Dedifferentiated amniotic fluid mesenchymal stem cell (primary cell): Measurements from ENCODE around the gene TFF2.

ENCODE experiments used
- DNase-seq: peaks from one replicate; pipeline ENCODE4 v3.0.0-alpha.2; 2016; ENCODE audit errors: extremely low spot score

TFF2 gene

DNA sequence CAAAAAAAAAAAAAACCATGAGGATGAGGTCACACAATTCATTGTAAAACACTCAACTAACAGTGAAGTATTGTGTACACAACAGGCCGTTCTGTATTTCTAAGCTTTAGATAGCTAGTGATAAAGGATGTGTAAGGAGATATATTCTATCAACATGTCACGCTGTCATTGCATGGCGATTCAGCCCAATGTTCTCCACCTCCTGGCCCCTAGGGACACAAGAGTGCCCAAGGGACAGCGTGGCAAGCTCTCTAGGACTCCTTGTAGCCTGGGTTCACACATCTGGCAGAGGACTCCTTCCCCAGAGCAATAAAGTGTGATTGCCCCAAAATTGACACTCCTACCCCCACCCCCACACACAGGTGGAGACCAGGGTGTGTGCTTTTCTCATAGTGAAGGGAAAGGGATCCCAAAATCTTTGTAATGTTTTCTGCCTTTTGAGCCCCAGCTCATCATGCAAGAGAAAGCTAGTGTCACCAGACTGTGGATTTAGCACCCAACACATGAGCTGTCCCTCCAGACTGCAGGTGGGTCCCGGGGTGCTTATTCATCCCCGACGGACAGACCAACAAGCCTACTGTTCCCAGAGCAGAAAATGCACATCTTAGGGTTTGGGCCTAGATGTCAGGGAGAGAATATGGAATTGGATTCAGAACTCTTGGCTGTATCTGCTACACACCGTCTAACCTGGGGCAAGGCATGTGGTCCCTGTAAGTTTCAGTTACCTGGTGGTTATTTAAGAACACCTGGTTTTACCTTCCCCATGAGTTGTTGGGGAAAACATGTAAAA lies 33.6 kb upstream of the TFF2 start:
- DNase-seq = no peak

DNA sequence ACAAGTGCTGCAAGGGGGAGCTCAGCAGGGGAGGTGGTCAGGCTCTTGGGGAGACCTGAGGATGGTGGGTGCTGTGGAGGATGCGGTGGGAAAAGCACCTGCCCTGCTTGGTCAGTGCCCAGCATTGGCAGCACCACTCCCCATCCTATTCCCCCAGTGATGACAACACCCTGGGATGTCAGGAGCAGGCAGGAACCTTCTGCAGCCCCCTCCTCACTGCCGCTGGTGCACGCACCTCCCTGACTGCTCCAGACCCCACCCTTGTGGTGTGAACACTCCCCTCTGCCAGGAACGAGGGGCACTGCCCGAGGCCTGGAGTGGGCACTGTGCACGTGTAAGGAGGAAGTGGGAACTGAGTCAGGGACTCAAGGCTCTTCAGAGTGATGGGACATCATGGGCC lies 32.5 kb upstream of the TFF2 start:
- no peak for DNase-seq

DNA sequence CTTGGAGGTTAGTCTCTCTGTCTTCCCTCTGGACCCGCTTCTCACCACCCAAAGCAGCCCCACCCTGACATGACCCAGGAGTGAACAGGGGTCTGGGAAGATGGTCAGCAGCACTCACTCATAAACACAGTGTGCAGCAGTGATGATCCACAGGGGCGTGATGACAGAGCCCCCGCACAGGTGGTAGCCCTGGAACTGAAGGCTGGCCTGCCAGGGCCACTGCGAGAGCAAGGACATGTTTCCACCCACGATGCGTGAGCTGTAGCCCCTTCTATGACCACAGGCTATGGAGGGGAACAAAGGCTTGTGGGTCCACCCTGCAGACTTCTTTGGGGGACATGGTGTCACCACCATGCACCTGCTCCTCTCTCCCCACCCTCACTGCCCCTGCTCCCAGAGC lies 32.1 kb upstream of the TFF2 start:
- DNase-seq = no peak

DNA sequence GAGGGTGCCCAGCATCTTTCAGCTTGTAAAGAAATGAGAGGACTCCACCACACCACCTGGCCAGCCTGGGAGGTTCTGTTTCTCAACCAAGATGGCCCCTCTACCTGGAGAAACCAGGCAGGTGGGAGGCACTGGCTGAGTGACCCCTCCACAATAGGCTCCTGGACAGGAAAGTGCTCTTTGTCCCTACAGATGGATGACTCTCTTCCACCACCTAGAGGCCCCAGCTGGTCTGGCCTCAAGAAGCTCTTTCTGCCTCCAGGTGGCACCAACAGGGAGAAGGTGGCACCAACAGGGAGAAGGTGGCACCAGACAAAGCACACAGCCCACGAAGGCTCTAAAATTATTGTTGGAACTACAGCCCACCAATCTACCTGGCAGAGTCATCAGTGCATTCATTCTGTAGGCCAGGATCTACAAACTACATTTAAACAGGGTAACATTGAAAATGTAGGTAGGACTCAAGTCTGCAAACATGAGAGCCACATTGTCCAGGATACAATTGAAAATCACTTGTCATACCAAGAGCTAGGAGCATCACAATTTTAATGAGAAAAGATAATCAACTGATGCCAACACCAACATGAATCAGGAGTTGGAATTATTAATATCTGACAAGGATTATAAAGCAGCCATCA lies 30.7 kb upstream of the TFF2 start:
- DNase-seq = no peak

DNA sequence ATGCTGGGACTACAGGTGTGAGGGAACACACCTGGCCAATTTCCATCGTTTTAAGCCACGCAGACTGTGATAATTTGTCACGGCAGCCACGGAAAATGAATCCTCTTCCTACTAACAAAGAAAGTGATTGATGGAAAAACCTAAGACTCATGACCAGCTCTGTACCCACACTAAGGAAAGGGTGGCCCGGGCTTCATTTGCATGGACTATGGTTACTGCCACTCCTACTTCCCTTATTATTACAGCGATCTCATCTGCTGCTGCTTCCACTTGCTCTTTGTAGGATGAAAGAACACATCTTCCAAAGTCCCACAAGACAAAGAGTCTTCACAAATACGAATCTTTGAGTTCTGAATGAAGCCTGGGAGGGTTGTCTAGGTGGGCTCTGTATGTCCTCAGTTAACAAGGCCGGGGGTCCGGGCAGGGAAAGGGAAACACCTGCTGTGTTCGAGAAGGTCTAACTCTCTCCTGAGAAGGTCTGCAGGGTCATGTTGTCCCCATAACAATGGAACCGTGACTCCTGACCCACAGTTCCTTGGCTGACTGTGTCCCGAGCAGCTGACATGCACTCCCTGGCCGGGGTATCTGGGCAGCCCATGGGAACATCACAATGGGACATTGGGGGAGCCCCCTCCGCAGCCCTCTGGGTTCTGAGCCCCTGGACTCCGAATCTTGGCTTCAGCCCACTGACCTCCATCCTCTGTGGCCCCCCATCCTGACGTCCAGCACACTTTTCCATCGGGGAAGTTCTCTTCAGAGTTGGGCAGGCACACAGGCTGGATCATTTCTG lies 28.8 kb upstream of the TFF2 start:
- no peak for DNase-seq

DNA sequence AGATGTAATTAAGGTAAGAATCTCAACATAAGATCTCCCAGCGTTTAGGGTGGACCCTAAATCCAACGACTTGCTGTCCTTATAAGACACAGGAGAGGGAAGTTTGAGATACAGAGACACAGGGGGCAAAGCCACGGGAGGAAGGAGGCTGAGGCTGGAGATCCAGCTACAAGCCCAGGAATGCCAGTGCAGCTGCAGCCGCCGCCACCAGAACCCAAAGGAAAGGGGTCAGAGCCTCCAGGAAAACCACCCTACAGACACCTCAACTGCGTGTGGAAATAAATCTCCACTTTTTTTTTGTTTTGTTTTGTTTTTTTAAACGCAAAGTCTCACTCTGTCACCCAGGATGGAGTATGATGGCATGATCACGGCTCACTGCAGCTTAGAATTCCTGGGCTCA lies 27.6 kb upstream of the TFF2 start:
- no peak for DNase-seq

DNA sequence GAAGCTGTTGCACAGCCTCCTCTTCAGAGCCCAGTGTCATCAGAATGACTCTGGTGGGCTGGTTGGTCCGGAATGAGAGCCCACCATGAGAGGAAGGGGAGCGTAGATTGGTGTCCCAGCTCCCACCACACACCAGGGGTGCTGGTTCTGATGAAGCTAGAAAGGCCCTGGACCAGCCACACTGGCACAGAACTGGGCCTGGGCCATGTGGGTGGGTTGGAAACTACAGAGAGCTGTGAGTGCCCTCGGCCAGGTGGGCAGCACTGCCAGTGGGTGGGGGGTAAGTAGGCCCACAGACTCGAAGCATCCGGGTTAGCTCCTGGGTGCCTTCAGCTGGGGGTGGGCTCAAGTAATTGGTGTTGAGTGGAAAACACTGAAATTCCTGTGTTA lies 27.2 kb upstream of the TFF2 start:
- no peak for DNase-seq

DNA sequence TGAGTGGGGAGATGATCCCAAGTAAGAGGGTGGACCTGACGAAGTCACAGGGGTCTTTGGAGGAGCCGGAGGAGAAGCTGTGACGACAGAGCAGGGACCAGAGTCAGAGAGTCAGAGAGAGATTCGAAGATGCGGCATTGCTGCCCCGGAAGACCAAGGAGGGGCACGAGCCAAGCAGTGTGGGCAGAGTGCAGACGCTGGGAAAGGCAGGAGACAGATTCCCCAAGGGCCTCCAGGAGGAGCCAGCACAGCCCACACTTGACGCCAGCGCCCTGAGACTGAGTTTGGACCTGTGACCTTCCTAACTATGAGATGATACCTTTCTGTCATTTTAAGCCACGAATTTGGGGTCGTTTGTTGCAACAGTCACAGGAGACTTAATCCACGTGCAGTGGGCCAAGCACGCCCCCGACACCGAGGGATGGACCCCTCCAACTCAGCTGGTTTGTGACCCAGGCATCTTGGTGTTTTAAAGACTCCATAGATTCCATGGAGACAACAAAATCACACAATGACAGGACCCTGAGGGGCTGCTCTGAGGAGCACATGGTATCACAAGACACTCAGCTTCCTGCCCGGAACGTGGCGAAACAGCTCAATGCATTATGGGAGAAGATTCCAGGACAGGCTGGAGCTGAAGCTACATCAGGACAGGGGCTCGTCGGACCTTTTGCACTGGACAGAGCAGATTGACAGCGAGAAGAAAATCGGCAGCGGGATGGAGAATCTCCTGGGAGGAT lies 26.6 kb upstream of the TFF2 start:
- DNase-seq = no peak

DNA sequence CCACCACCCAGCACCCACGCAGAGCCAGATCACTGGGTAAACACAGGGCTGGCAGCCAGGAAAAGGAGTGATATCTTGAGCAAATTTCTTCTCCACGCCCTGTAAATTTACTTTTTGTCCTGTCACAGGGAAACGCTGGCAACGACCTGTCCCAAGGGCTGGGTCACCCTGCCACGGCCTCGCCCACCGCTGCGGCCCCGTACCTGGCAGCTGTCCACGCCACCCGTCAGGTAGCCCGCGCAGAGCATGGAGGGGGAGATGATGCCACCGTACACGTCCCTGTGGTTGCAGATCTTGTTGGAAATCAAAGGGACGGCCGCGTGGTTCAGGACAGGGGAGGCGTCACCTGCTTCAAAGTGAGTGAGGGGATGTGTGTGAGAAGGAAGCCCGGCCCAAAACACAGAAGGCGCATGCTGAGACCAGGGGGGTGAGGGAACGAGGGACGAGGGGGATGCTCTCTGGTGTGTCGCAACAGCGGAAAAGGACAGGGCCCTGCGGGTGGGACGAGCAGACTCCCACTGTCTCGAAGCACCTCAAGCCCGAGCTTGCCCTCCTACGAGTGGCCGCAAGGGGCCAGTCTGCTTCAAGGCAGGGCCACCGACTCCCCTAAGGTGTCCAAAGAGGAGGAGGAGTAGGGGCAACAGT lies 25.7 kb upstream of the TFF2 start:
- no peak for DNase-seq

DNA sequence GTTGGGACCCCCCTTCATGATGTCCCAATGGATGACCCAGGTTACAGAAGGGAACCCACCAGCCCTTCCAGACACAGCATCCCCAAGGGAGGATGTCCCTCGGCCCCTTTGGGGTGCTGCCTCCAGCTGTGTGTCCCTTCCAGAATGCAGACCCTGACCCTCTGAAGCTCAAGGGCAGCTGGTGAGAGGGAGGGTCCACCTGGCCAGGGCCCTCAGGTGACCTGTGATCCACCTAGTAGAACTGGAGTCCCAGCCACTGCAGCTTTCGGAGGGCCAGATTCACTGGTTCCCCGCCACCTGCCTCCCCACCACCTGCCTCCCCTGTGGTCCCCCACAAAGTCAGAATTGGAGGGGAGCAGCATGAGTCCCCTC lies 25.2 kb upstream of the TFF2 start:
- DNase-seq = no peak

DNA sequence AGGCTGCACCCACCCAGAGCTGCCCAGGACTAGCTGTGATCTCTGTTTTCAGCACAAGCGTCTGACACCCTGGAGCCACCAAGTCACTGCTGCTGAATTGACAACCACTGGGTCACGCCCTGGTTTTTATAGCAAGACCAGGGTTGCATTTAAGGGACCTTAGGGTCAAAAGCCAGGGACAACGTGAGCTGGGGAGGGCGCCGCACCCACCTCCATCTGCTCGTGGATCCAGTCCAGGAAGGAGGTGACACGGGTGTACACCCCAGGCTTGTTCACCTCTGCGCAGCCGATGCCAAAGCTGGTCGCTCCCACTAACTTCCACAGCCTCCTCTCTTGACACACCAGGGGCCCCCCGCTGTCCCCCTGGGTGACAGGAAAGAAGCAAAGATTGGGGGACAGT lies 24.7 kb upstream of the TFF2 start:
- DNase-seq = no peak

DNA sequence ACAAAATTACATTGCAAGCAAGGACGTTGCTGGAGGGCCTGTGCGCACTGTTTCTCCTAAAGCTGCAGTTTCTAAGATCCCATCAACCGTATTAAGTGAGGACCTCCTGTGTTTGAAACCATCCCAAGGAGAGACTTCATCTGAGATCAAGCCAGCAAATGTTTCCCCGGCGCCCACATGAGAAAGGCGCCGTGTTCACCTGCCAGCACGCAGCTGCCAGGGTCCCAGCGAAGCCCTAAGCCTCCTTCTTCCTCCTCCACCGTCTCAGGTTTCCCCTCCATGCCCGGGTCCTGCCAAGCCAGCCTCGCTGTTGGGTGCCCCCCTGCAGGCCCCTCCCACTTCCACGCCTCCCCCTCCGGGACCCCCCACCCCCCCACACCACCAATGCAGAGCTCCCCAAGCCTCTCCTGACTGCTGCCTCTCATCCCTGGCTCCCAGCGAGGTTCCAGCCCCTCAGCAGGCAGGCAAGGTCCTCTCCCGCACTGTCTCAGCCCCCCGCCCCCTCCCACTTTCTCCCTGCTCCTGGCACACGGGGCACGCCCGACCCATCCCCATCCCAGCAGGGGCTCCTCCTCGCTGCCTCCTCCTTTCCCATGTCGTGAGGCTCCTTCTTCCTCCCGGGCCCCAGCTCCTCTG lies 24.2 kb upstream of the TFF2 start:
- no peak for DNase-seq

DNA sequence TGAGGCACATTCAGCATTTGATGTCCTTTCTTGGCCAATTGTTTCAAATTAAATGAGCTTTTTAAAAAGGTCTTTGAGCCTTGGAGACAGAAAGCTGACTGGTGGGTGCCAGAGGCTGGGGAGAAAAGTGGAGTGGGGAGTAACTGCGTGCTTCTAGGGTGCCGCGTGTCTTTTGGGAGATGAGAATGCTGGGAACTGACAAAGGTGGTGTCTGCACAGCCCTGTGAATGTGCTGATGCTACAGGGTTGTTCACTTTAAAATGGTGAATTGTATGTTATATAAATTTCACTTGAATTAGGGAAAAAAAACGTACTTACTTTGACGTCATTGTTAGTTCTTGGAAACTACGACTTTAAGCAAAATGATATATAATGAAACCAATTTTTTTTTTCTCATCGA lies 23.7 kb upstream of the TFF2 start:
- no peak for DNase-seq

DNA sequence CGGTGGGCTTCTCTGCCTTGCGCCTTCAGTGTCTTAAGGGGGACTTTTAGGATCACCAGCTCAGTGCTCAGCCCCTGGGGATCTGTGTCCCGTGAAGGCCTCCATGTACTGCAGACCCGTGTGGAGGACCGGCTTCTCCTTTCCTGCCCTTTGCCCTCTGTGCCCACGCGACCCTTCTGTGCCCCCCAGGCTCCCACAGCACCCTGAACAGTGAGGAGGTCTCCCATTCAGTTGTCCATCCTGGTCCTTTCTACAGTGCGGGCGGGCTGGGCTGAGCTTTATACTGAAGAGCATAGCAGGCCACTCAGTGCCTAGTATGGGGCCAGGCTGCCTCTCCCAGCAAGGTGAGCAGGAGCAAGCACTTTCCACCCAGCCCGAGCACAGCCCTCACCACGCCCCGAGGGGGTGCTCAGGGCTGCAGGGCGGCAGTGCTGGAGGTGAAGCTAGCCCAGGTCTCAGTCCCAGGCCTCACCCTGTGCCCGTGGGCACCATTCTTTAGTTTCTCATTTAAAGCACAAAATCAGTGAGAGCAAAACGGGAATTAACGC lies 23.2 kb upstream of the TFF2 start:
- no peak for DNase-seq

DNA sequence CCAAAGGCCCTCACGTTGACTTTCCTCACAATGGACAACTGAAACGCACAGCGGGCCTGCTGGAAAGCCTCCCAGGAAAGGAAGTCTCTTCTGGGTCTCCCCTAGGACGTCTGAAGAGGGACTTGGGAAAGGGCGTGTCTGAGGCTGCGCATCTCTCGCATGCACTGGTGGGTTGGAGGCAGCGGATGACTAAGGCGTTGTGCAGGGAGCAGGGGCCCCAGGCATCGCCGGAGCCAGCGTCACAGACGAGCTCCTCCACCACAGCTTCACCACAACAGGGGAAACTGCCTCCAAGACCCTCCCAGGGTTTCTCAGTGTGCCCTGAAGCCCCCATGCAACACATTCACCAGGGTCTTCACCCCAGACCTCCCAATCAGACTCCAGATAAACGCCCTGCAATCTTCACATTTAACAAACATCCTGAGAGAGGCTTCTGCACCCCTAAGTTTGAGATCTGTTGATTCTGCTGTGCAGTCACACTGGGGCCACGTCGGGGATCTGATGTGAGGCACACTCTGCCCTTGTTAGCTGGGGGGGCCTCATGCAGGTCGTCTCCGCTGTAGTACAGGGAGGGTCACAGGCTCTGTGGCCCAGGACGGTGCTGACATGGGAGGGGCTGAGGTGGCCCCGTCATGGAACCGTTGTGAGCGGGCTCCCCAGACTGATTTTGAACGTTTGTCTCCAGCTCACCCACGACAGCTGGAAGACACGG lies 22.6 kb upstream of the TFF2 start:
- no peak for DNase-seq

DNA sequence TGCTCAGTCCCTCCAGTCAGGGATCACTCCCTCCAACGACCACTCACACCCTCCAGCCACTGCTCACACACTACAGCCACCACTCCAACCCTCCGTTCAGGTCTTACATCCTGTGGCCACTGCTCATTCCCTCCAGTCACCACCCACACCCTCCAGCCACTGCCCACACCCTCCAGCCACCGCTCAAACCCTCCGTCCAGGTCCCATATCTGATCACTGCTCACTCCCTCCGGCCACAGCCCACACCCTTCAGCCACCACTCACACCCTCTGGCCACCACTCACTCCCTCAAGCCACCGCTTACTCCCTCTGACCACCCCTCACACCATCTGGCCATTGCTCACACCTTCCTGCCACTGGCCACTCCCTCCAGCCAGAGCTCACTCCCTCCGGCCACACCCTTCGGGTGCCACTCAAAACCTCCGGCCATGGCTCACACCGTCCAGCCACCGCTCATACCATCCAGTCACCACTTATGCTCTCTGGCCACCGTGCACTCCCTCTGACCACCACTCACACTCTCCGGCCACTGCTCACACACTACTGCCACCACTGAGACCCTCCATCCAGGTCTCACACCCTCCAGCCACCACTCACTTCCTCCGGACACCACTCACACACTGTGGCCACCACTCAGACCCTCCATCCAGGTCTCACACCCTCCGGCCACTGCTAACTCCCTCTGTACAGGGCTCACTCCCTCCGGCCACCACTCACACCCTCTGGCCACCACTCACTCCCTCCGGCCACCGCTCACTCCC lies 20.3 kb upstream of the TFF2 start:
- DNase-seq = no peak

DNA sequence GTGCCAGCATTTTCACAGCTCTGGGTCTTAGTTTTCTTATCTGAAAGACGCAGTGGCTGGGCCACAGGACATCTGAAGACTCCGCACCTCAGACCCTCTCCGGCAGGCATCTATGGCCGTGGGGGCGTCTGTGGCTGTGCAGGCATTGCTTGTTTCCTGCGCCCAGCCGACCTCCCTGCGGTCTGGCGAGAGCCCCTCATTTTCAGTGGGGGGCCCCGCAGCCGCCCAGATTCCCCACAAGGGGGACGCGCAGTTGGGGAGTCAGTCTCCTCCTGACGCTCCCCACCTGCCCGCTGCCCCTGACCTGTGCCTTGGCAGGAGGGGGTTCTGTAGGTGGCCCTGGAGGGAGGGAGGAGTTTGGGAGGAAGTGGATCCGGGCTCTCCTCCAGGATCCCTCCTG lies 19.0 kb upstream of the TFF2 start:
- DNase-seq = no peak

DNA sequence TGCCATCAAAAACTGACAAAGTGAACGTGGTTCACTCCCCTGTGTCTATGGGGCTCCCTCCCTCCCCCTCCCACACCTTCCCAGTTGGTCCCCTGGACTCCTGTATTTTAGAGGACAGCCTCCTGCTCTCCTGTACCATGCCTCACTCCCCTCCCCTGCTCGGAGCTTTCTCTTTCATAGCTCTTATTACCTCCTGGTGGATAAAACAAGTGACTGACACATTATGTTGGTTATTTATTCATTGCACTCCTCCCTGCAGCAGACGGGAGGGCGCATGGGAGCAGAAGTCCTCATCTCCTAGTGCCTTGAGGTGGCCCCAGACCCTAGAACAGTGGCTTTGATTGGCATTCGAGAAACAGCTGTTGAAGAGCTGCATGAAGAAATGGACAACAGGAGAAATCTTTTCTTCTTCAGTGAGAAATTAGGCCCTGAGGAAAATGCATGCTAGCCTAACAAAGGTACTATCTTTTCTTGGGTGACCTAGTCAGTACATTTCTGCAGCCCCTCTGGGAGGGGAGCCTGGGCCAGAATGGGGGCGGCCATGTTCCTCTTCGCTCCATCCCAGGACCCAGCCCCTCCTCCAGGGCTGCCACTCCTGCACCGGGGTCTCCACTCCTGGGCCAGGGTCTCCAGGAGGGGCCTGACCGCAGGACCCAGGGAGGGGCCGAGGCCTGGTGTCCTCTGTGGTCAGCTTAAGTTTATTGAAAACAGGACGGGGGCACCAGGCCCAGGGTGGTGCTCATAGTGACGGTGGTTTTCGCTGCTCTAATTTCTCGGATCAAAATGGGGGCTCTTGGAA lies 16.8 kb upstream of the TFF2 start:
- no peak for DNase-seq
